GM13977 (cell line): Measurements from ENCODE around the gene PALM3.
A peak's percentile ranks its signal among the peaks of the same experiment; 100 is the strongest.

Source experiments
- DNase-seq: peaks from one replicate; pipeline ENCODE4 v3.0.0; 2012; ENCODE audit warnings: low spot score
- CTCF ChIP-seq: IDR thresholded peaks from 2 replicates; pipeline ENCODE4 v1.5.1; 2012; ENCODE audit warnings: mild to moderate bottlenecking, control low read depth; ENCODE audit not compliant: insufficient read depth; ENCODE audit errors: extremely low read depth, missing control alignments
- in situ Hi-C: fragments of 300-500 bp; cut with MboI; formaldehyde crosslinking; loops from one replicate; pipeline ENCODE4 v1.12.0; 2022; ENCODE audit warnings: low sequenced_read_pairs, low pct_unique_long_range_greater_than_20kb, mixed read lengths, inconsistent platforms; ENCODE audit not compliant: unreplicated experiment

PALM3 gene

GRCh38 chr19:14081797-14082674, 20.2 kb upstream of the PALM3 start:
- no peak for TF ChIP-seq CTCF
- peak; percentile 76 for DNase-seq
- in situ Hi-C loops: no loop called here

- DNase-seq: peak; percentile 99
- in situ Hi-C loops: no loop called here
- TF ChIP-seq CTCF: no peak
Observed at GRCh38 chr19:14080887-14081796, 19.3 kb upstream of the PALM3 start.

- no peak for TF ChIP-seq CTCF
- in situ Hi-C loops: loop anchor here (10.0 kb wide), 1 partner anchor 204 kb away; the partner anchor contains the start of gene NANOS3
- no peak for DNase-seq
Observed at GRCh38 chr19:14078411-14078810, 16.5 kb upstream of the PALM3 start.

GRCh38 chr19:14073925-14074838, 12.3 kb upstream of the PALM3 start:
- no peak for TF ChIP-seq CTCF
- in situ Hi-C loops: loop anchor here (10.0 to 25.0 kb wide), 2 partner anchors 199 to 487 kb away; partner anchors contain the start of gene NANOS3
- peak; percentile 41 for DNase-seq

- peak; percentile 92 for DNase-seq
- TF ChIP-seq CTCF: peak; percentile 88
- in situ Hi-C loops: loop anchor here (10.0 to 25.0 kb wide), 2 partner anchors 199 to 486 kb away; partner anchors contain the start of gene NANOS3
Observed at GRCh38 chr19:14073261-14073924, 11.5 kb upstream of the PALM3 start.
